Hepatocyte (in vitro differentiated cells): Measurements from ENCODE around the gene KIF3B. TPM values are rescaled to one million over a fixed set of nuclear protein-coding genes. Genes with fewer than 3 reads are reported as not detected.
"Not testable (repeated sequence)": the region's sequence is repeated elsewhere in the genome, so short reads cannot be mapped to it uniquely, and the experiment has no call there.

Experiments
- DNase-seq: peaks from one replicate; pipeline ENCODE4 v3.0.0-alpha.2; 2016; ENCODE audit warnings: low spot score
- H2AFZ ChIP-seq: fragments of 200-600 bp; sonication (generic); 2 replicates; pipeline ENCODE4 v1.6.0; 2016; ENCODE audit warnings: antibody characterized with exemption, mild to moderate bottlenecking
- H3K27ac ChIP-seq: fragments of 200-600 bp; sonication (generic); 2 replicates; pipeline ENCODE4 v1.5.1; 2016; ENCODE audit warnings: mild to moderate bottlenecking
- H3K27me3 ChIP-seq: fragments of 200-600 bp; sonication (generic); 2 replicates; pipeline ENCODE4 v1.6.1; 2016
- H3K36me3 ChIP-seq: fragments of 200-600 bp; sonication (generic); replicated peaks from 2 replicates; pipeline ENCODE4 v1.5.1; 2016; ENCODE audit warnings: low read depth; ENCODE audit not compliant: insufficient read depth
- H3K4me1 ChIP-seq: fragments of 200-600 bp; sonication (generic); 2 replicates; pipeline ENCODE4 v1.5.1; 2016; ENCODE audit warnings: mild to moderate bottlenecking, moderate library complexity; ENCODE audit not compliant: insufficient read depth
- H3K4me2 ChIP-seq: fragments of 200-600 bp; sonication (generic); 2 replicates; pipeline ENCODE4 v1.6.0; 2016
- H3K4me3 ChIP-seq: fragments of 200-600 bp; sonication (generic); 2 replicates; pipeline ENCODE4 v1.5.1; 2016; ENCODE audit warnings: mild to moderate bottlenecking
- H3K79me2 ChIP-seq: fragments of 200-600 bp; sonication (generic); 2 replicates; pipeline ENCODE4 v1.6.0; 2017; ENCODE audit warnings: mild to moderate bottlenecking
- H3K9me2 ChIP-seq: fragments of 200-600 bp; sonication (generic); replicated peaks from 2 replicates; pipeline ENCODE4 v1.6.0; 2017; ENCODE audit warnings: mild to moderate bottlenecking; ENCODE audit not compliant: insufficient read depth
- H3K9me3 ChIP-seq: fragments of 200-600 bp; sonication (generic); 2 replicates; pipeline ENCODE4 v1.5.1; 2016; ENCODE audit warnings: low read depth, mild to moderate bottlenecking
- H4K20me1 ChIP-seq: fragments of 200-600 bp; sonication (generic); 2 replicates; pipeline ENCODE4 v1.6.0; 2016; ENCODE audit warnings: mild to moderate bottlenecking; ENCODE audit not compliant: insufficient read depth, poor library complexity, severe bottlenecking
- CTCF ChIP-seq: fragments of 200-600 bp; sonication (generic); IDR thresholded peaks from 2 replicates; pipeline ENCODE4 v1.5.1; 2016; ENCODE audit warnings: antibody characterized with exemption, mild to moderate bottlenecking; ENCODE audit not compliant: poor library complexity
- EZH2 ChIP-seq: fragments of 200-600 bp; sonication (generic); IDR thresholded peaks from 2 replicates; pipeline ENCODE4 v1.6.1; 2016; ENCODE audit warnings: antibody characterized with exemption, mild to moderate bottlenecking, borderline replicate concordance
- EZH2phosphoT487 ChIP-seq: fragments of 200-600 bp; sonication (generic); IDR thresholded peaks from one replicate; pipeline ENCODE4 v1.6.1; 2018; ENCODE audit warnings: antibody characterized with exemption, mild to moderate bottlenecking, low read depth, moderate library complexity; ENCODE audit not compliant: unreplicated experiment, severe bottlenecking
- WGBS: methylation state at CpG from one replicate; pipeline ENCODE4 v1.1.6; 2016; ENCODE audit warnings: low lambda C conversion rate; ENCODE audit errors: missing lambda C conversion rate; 5-methylcytosine and 5-hydroxymethylcytosine counted together
- polyA plus RNA-seq: library from polyadenylated mRNA; unstranded; fragments of >200 nt; fragmentation: Nextera tagmentation; extraction: Ambion mirVana; gene quantifications from 2 replicates; pipeline ENCODE4 v1.2.1, GENCODE V29; 2016
- total RNA-seq: library from RNA; depleted of rRNA; stranded (reverse); fragments of >200 nt; gene quantifications from 2 replicates; pipeline ENCODE4 v1.2.3, GENCODE V29; 2014

KIF3B gene
- total and polyA plus RNA-seq, 2 experiments from 2014 or later: 11.7 to 32.0 TPM

GRCh38 chr20:32285621-32286371, 8.3 kb downstream of the KIF3B start:
- WGBS: 72% methylated on average over 4 of the region's 4 CpGs
- Histone ChIP-seq H3K9me3 (no peaks in the 10 kb centered on the region), H3K4me1 (peaks cover 24% of the 10 kb centered on the region), H3K4me3 (no peak overlapping the region), H3K79me2 (peaks cover 70% of the 10 kb centered on the region), H3K4me2 (peak overlapping the region; percentile 45), H4K20me1 (no peaks in the 10 kb centered on the region), H3K27me3 (no peaks in the 10 kb centered on the region), H2AFZ (no peak overlapping the region), H3K27ac (peak overlapping the region; percentile 71), H3K36me3 (no peaks in the 10 kb centered on the region), H3K9me2 (no peaks in the 10 kb centered on the region)
- TF ChIP-seq EZH2: no peak
- no peak for TF ChIP-seq CTCF
- TF ChIP-seq EZH2phosphoT487: no peak
- peak; percentile 45 for DNase-seq

- no peak overlapping the region for H3K27ac ChIP-seq
- WGBS: 94% methylated on average over 6 of the region's 6 CpGs
- no peak for DNase-seq
- TF ChIP-seq EZH2phosphoT487 (no peak), EZH2 (no peak), CTCF (no peak)
- no peak overlapping the region for H2AFZ ChIP-seq
- no peaks in the 10 kb centered on the region for H3K9me2 ChIP-seq
- H3K79me2 ChIP-seq: peaks cover 70% of the 10 kb centered on the region
- no peaks in the 10 kb centered on the region for H3K27me3 ChIP-seq
- H3K9me3 ChIP-seq: no peaks in the 10 kb centered on the region
- H3K4me2 ChIP-seq: no peak overlapping the region
- no peak overlapping the region for H3K4me3 ChIP-seq
- no peaks in the 10 kb centered on the region for H4K20me1 ChIP-seq
- no peaks in the 10 kb centered on the region for H3K36me3 ChIP-seq
- peaks cover 25% of the 10 kb centered on the region for H3K4me1 ChIP-seq
These were observed 9.8 kb downstream of the KIF3B start for GRCh38 chr20:32287231-32287638.

- H4K20me1 ChIP-seq: no peaks in the 10 kb centered on the region
- no peaks in the 10 kb centered on the region for H3K9me3 ChIP-seq
- no peak overlapping the region for H3K4me3 ChIP-seq
- DNase-seq: no peak
- no peak for TF ChIP-seq EZH2
- TF ChIP-seq EZH2phosphoT487: no peak
- TF ChIP-seq CTCF: no peak
- H3K9me2 ChIP-seq: no peaks in the 10 kb centered on the region
- no peaks in the 10 kb centered on the region for H3K36me3 ChIP-seq
- H2AFZ ChIP-seq: no peak overlapping the region
- 90% methylated on average over 6 of the region's 6 CpGs for WGBS
- peaks cover 68% of the 10 kb centered on the region for H3K79me2 ChIP-seq
- peaks cover 25% of the 10 kb centered on the region for H3K4me1 ChIP-seq
- H3K27ac ChIP-seq: peak overlapping the region; percentile 79
- no peak overlapping the region for H3K4me2 ChIP-seq
- no peaks in the 10 kb centered on the region for H3K27me3 ChIP-seq
These were observed 10.9 kb downstream of the KIF3B start for GRCh38 chr20:32288225-32288849.

- not testable (repeated sequence) for H3K4me3 ChIP-seq, H3K36me3 ChIP-seq, H4K20me1 ChIP-seq, H3K9me3 ChIP-seq, H3K27me3 ChIP-seq, H2AFZ ChIP-seq, H3K9me2 ChIP-seq, DNase-seq
- H3K4me1 ChIP-seq: peaks cover 25% of the 10 kb centered on the region
- peaks cover 66% of the 10 kb centered on the region for H3K79me2 ChIP-seq
- WGBS: 73% methylated on average over 4 of the region's 4 CpGs
- peak overlapping the region; percentile 8 for H3K4me2 ChIP-seq
- H3K27ac ChIP-seq: peak overlapping the region; percentile 79
These were observed 11.8 kb downstream of the KIF3B start for GRCh38 chr20:32289299-32289660.
